IMR-90 (cell line): Measurements from ENCODE around the gene PSAPL1. TPM values are rescaled to one million over a fixed set of nuclear protein-coding genes. Genes with fewer than 3 reads are reported as not detected.

Experiments used
- ATAC-seq: fragments of 200-7000 bp; cut with Tn5 transposase; 2 replicates; pipeline ENCODE4 v1.9.1; 2020; ENCODE audit warnings: low read depth, mild to moderate bottlenecking, moderate library complexity
- BruUV-seq: library from RNA; stranded (reverse); fragments of 400-500 nt; replicated peaks from 2 replicates; lab custom pipeline; 2021; lab: Mats Ljungman, UMichigan
- CTCF ChIA-PET: fragments of 300-600 bp; formaldehyde crosslinking; extraction: SDS; loops from one replicate; lab custom pipeline; 2021; ENCODE audit warnings: antibody characterized with exemption; lab: Yijun Ruan, JAX
- POLR2A ChIA-PET: fragments of 300-600 bp; sonication (Branson Sonifier 250); formaldehyde crosslinking; loops from one replicate; lab custom pipeline; 2022; ENCODE audit warnings: antibody characterized with exemption; ENCODE audit not compliant: unreplicated experiment; lab: Charles Lee
- DNase-seq: peaks from one replicate; pipeline ENCODE4 v3.0.0; 2013
- H2AFZ ChIP-seq: replicated peaks from 2 replicates; pipeline ENCODE3; 2013; ENCODE audit warnings: low read length, mild to moderate bottlenecking; ENCODE audit not compliant: poor library complexity
- H2AK5ac ChIP-seq: 2 replicates; pipeline ENCODE4 v1.6.1; 2013; ENCODE audit warnings: low read depth, low read length, inconsistent platforms
- H2AK9ac ChIP-seq: replicated peaks from 2 replicates; pipeline ENCODE3; 2013; ENCODE audit warnings: mild to moderate bottlenecking, low read depth, low read length, moderate library complexity; ENCODE audit not compliant: poor library complexity
- H2BK120ac ChIP-seq: 2 replicates; pipeline ENCODE4 v1.6.1; 2013; ENCODE audit warnings: low read depth, low read length, inconsistent platforms
- H2BK15ac ChIP-seq: 3 replicates; pipeline ENCODE4 v1.6.1; 2013; ENCODE audit warnings: low read depth, low read length, inconsistent platforms
- H2BK20ac ChIP-seq: 2 replicates; pipeline ENCODE4 v1.6.1; 2013; ENCODE audit warnings: low read depth, mild to moderate bottlenecking, inconsistent platforms, low read length, moderate library complexity
- H2BK5ac ChIP-seq: 2 replicates; pipeline ENCODE4 v1.6.1; 2013; ENCODE audit warnings: mild to moderate bottlenecking, low read depth, low read length, inconsistent platforms; ENCODE audit not compliant: poor library complexity, severe bottlenecking
- H3K14ac ChIP-seq: replicated peaks from 2 replicates; pipeline ENCODE4 v1.6.1; 2013; ENCODE audit warnings: low read depth, low read length, inconsistent platforms
- H3K18ac ChIP-seq: 2 replicates; pipeline ENCODE4 v1.6.1; 2013; ENCODE audit warnings: low read depth, low read length, control low read depth
- H3K23ac ChIP-seq: 2 replicates; pipeline ENCODE4 v1.6.1; 2013; ENCODE audit warnings: low read depth, low read length, inconsistent platforms
- H3K27ac ChIP-seq: 2 replicates; pipeline ENCODE4 v1.5.1; 2013; ENCODE audit warnings: mild to moderate bottlenecking, control low read depth, low read length; ENCODE audit not compliant: insufficient read depth
- H3K27me3 ChIP-seq: 2 replicates; pipeline ENCODE4 v1.6.1; 2013; ENCODE audit warnings: low read length; ENCODE audit not compliant: control insufficient read depth, insufficient read depth
- H3K36me3 ChIP-seq: 2 replicates; pipeline ENCODE4 v1.6.1; 2013; ENCODE audit warnings: low read length, mixed read lengths; ENCODE audit not compliant: control insufficient read depth, insufficient read depth
- H3K4ac ChIP-seq: 2 replicates; pipeline ENCODE4 v1.6.1; 2013; ENCODE audit warnings: low read depth, low read length, inconsistent platforms
- H3K4me1 ChIP-seq: 2 replicates; pipeline ENCODE4 v1.6.1; 2013; ENCODE audit warnings: low read length, mixed read lengths; ENCODE audit not compliant: control insufficient read depth, insufficient read depth
- H3K4me2 ChIP-seq: 2 replicates; pipeline ENCODE4 v1.6.1; 2013; ENCODE audit warnings: low read depth, mild to moderate bottlenecking, control low read depth, low read length, moderate library complexity
- H3K4me3 ChIP-seq: 2 replicates; pipeline ENCODE4 v1.5.1; 2013; ENCODE audit warnings: low read depth, mild to moderate bottlenecking, control low read depth, low read length, moderate library complexity; ENCODE audit not compliant: insufficient read depth
- H3K56ac ChIP-seq: 2 replicates; pipeline ENCODE4 v1.6.1; 2013; ENCODE audit warnings: low read length, inconsistent platforms; ENCODE audit not compliant: insufficient read depth; ENCODE audit errors: extremely low read depth
- H3K79me1 ChIP-seq, 2 experiments: 2 replicates each; pipeline ENCODE4 v1.6.1; 2013; ENCODE audit warnings: low read length in 2 of 2, inconsistent platforms in 1 of 2, low read depth in 1 of 2
- H3K9ac ChIP-seq: 2 replicates; pipeline ENCODE4 v1.6.1; 2013; ENCODE audit warnings: low read depth, low read length, control low read depth
- H3K9me1 ChIP-seq: 2 replicates; pipeline ENCODE4 v1.6.1; 2013; ENCODE audit warnings: low read length, inconsistent platforms; ENCODE audit not compliant: insufficient read depth
- H3K9me3 ChIP-seq: 2 replicates; pipeline ENCODE4 v1.6.1; 2013; ENCODE audit warnings: low read length; ENCODE audit not compliant: control insufficient read depth, insufficient read depth
- H4K20me1 ChIP-seq: 2 replicates; pipeline ENCODE4 v1.6.1; 2013; ENCODE audit warnings: low read length, inconsistent platforms; ENCODE audit not compliant: insufficient read depth
- H4K5ac ChIP-seq: 2 replicates; pipeline ENCODE4 v1.6.1; 2013; ENCODE audit warnings: mild to moderate bottlenecking, low read depth, low read length, control low read depth
- H4K8ac ChIP-seq, 2 experiments: 2 replicates each; pipeline ENCODE4 v1.6.1; 2013; ENCODE audit warnings: low read depth in 2 of 2, low read length in 2 of 2, control low read depth in 1 of 2, inconsistent platforms in 1 of 2
- H4K91ac ChIP-seq: 2 replicates; pipeline ENCODE4 v1.6.1; 2013; ENCODE audit warnings: low read depth, low read length, inconsistent platforms; ENCODE audit not compliant: insufficient read depth
- BHLHE40 ChIP-seq: fragments of 150-350 bp; IDR thresholded peaks from 2 replicates; pipeline ENCODE4 v1.6.1; 2016; ENCODE audit warnings: mild to moderate bottlenecking, low read depth, low read length
- CEBPB ChIP-seq: IDR thresholded peaks from 2 replicates; pipeline ENCODE4 v1.6.1; 2012; ENCODE audit warnings: low read depth, low read length, improper control_type of control experiment
- CHD1 ChIP-seq: IDR thresholded peaks from 2 replicates; pipeline ENCODE4 v1.6.1; 2012; ENCODE audit warnings: low read depth, low read length, improper control_type of control experiment
- CTCF ChIP-seq: conservative IDR thresholded peaks from 2 replicates; pipeline ENCODE4 v1.5.1; 2012; ENCODE audit warnings: mild to moderate bottlenecking, low read depth, low read length, improper control_type of control experiment
- ELK1 ChIP-seq: fragments of 150-350 bp; IDR thresholded peaks from 2 replicates; pipeline ENCODE4 v1.6.1; 2016; ENCODE audit warnings: low read depth, mild to moderate bottlenecking, low read length, moderate library complexity, borderline replicate concordance
- FOS ChIP-seq: fragments of 150-350 bp; IDR thresholded peaks from 2 replicates; pipeline ENCODE4 v1.6.1; 2016; ENCODE audit warnings: low read depth, low read length
- MAFK ChIP-seq: IDR thresholded peaks from 2 replicates; pipeline ENCODE4 v1.6.1; 2012; ENCODE audit warnings: low read depth, low read length, improper control_type of control experiment
- MAZ ChIP-seq: IDR thresholded peaks from 2 replicates; pipeline ENCODE4 v1.6.1; 2012; ENCODE audit warnings: low read depth, mild to moderate bottlenecking, low read length, improper control_type of control experiment, moderate library complexity, borderline replicate concordance
- MXI1 ChIP-seq: IDR thresholded peaks from 2 replicates; pipeline ENCODE4 v1.6.1; 2012; ENCODE audit warnings: low read depth, mild to moderate bottlenecking, low read length, moderate library complexity, borderline replicate concordance
- NFE2L2 ChIP-seq: fragments of 150-350 bp; IDR thresholded peaks from 2 replicates; pipeline ENCODE4 v1.6.1; 2016; ENCODE audit warnings: low read depth, mild to moderate bottlenecking, low read length
- POLR2A ChIP-seq: IDR thresholded peaks from 2 replicates; pipeline ENCODE4 v1.6.1; 2012; ENCODE audit warnings: mild to moderate bottlenecking, low read depth, low read length
- RAD21 ChIP-seq: IDR thresholded peaks from 2 replicates; pipeline ENCODE4 v1.6.1; 2012; ENCODE audit warnings: low read length, improper control_type of control experiment
- RCOR1 ChIP-seq: IDR thresholded peaks from 2 replicates; pipeline ENCODE4 v1.6.1; 2012; ENCODE audit warnings: mild to moderate bottlenecking, low read length, improper control_type of control experiment; ENCODE audit not compliant: insufficient replicate concordance
- RFX5 ChIP-seq: IDR thresholded peaks from 2 replicates; pipeline ENCODE4 v1.8.0; 2012; ENCODE audit warnings: low read depth, mild to moderate bottlenecking, low read length, moderate library complexity
- SMC3 ChIP-seq: fragments of 150-350 bp; IDR thresholded peaks from 2 replicates; pipeline ENCODE4 v1.6.1; 2016; ENCODE audit warnings: low read depth, mild to moderate bottlenecking, antibody characterized with exemption, low read length, moderate library complexity
- USF2 ChIP-seq: fragments of 150-350 bp; IDR thresholded peaks from 2 replicates; pipeline ENCODE4 v1.6.1; 2017; ENCODE audit warnings: mild to moderate bottlenecking, antibody characterized with exemption, low read length, low read depth
- WGBS, 2 experiments: methylation state at CpG; one replicate each; pipeline versions ENCODE4 v1.1.5 to v1.1.7; 2013; ENCODE audit warnings: missing lambda C conversion rate in 2 of 2; ENCODE audit not compliant: insufficient read length in 1 of 2; ENCODE audit errors: extremely low coverage in 2 of 2; 5-methylcytosine and 5-hydroxymethylcytosine counted together
- dilution Hi-C: fragments of 300-500 bp; cut with HindIII; formaldehyde crosslinking; loops from one replicate; pipeline ENCODE4 v1.14.3; 2018; ENCODE audit warnings: low sequenced_read_pairs; ENCODE audit not compliant: unreplicated experiment
- in situ Hi-C: fragments of 300-500 bp; cut with MboI; formaldehyde crosslinking; loops from 3 replicates; pipeline ENCODE4 v1.14.3; 2019; ENCODE audit warnings: low sequenced_read_pairs, inconsistent platforms, mixed read lengths
- intact Hi-C: fragments of 100-400 bp; cut with micrococcal nuclease; formaldehyde crosslinking; loops from 2 replicates; pipeline ENCODE4 v1.10.0; 2022
- polyA plus RNA-seq, 3 experiments: library from polyadenylated mRNA; depleted of rRNA; stranded (reverse); fragments of >200 nt; gene quantifications; 2 replicates each; pipeline ENCODE4 v1.2.3, GENCODE V29; 2012; ENCODE audit warnings: low replicate concordance in 1 of 3
- total RNA-seq: library from RNA; depleted of rRNA; stranded (reverse); fragments of >200 nt; gene quantifications from 2 replicates; pipeline ENCODE4 v1.2.3, GENCODE V29; 2012

PSAPL1 gene
- total and polyA plus RNA-seq, 2 of the 4 experiments (the other 2 are of a cell fraction), result not detected

GRCh38 chr4:7470111-7470510 lies 35.4 kb upstream of the PSAPL1 start:
- no peak overlapping the region for H4K5ac ChIP-seq
- no peak overlapping the region for H3K4me3 ChIP-seq
- intact Hi-C loops (no loop called here), in situ Hi-C loops (no loop called here), dilution Hi-C loops (no loop called here)
- H4K8ac ChIP-seq, result no peak overlapping the region
- H4K20me1 ChIP-seq, result no peaks in the 10 kb centered on the region
- no peaks in the 10 kb centered on the region for H3K36me3 ChIP-seq
- H3K4me1 ChIP-seq, result no peaks in the 10 kb centered on the region
- H3K4me2 ChIP-seq, result no peak overlapping the region
- 52 to 100% methylated on average over 1 to 2 of the region's 3 CpGs for WGBS, 2 experiments
- H3K27me3 ChIP-seq, result peaks cover 34% of the 10 kb centered on the region
- no peak overlapping the region for H3K9ac ChIP-seq
- H4K91ac ChIP-seq, result no peak overlapping the region
- no peak overlapping the region for H2BK20ac ChIP-seq
- H2AK9ac ChIP-seq, result no peak overlapping the region
- ChIA-PET POLR2A (no interaction called here), CTCF (no interaction called here)
- no peaks in the 10 kb centered on the region for H3K79me1 ChIP-seq
- H3K18ac ChIP-seq, result no peak overlapping the region
- H2BK120ac ChIP-seq, result no peak overlapping the region
- no peak overlapping the region for H3K56ac ChIP-seq
- peaks cover 4% of the 10 kb centered on the region; the same call in 1 of the 2 replicates for H3K9me3 ChIP-seq
- no TSS peak for BruUV-seq
- H3K9me1 ChIP-seq, result no peaks in the 10 kb centered on the region
- DNase-seq (no peak), ATAC-seq (no peak)
- H2AFZ ChIP-seq, result no peak overlapping the region
- H2BK5ac ChIP-seq, result no peak overlapping the region
- TF ChIP-seq NFE2L2 (no peak), USF2 (no peak), ELK1 (no peak), RAD21 (no peak), CEBPB (no peak), MAFK (no peak), SMC3 (no peak), CTCF (no peak), MXI1 (no peak), RFX5 (no peak), MAZ (no peak), FOS (no peak), CHD1 (no peak), POLR2A (no peak), BHLHE40 (no peak), RCOR1 (no peak)
- no peak overlapping the region for H2AK5ac ChIP-seq
- no peak overlapping the region for H3K27ac ChIP-seq
- H3K4ac ChIP-seq, result no peak overlapping the region
- H2BK15ac ChIP-seq, result no peak overlapping the region
- H3K23ac ChIP-seq, result no peak overlapping the region
- no peak overlapping the region for H3K14ac ChIP-seq
